GM20000 (cell line): ENCODE measurements around the gene GNG8.

Experiments used
- DNase-seq: peaks from one replicate; pipeline ENCODE4 v3.0.0; 2012; ENCODE audit warnings: low spot score
- TF ChIP-seq, protein P1 (sequence below): IDR thresholded peaks from 2 replicates; pipeline ENCODE4 v1.5.1; 2012; ENCODE audit warnings: mild to moderate bottlenecking, control low read depth; ENCODE audit errors: extremely low read depth, missing control alignments

Gene GNG8

DNA sequence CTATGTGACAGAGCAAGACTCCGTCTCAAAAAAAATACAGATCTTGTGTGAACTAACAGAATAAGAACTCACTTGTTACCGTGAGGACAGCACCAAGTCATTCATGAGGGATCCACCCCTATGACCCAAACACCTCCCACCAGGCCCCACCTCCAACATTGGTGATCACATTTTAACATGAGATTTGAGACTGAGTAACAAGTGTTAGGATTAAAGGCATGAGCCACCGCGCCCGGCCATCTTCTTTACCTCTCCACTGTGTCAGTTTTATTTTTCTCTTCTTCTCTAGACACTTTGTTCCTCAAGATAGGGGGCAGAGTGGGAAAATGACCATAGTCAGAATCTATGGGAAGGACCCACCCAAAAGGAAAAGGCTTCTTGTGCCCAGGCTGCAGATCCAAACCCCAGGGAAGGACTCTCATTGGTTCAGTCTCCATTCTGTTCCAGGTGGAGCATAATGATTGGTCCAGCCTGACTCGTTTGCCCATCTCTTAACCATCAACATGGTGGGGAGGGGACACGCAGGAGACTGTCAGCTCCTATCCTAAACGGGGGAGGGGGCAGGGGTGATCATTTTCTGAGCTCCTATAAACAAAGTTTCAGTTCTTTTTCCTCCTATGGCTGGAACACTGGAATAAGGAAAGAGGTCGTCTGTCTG, 36.2 kb downstream of the GNG8 start:
- no peak for DNase-seq
- TF ChIP-seq, protein P1, sequence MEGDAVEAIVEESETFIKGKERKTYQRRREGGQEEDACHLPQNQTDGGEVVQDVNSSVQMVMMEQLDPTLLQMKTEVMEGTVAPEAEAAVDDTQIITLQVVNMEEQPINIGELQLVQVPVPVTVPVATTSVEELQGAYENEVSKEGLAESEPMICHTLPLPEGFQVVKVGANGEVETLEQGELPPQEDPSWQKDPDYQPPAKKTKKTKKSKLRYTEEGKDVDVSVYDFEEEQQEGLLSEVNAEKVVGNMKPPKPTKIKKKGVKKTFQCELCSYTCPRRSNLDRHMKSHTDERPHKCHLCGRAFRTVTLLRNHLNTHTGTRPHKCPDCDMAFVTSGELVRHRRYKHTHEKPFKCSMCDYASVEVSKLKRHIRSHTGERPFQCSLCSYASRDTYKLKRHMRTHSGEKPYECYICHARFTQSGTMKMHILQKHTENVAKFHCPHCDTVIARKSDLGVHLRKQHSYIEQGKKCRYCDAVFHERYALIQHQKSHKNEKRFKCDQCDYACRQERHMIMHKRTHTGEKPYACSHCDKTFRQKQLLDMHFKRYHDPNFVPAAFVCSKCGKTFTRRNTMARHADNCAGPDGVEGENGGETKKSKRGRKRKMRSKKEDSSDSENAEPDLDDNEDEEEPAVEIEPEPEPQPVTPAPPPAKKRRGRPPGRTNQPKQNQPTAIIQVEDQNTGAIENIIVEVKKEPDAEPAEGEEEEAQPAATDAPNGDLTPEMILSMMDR, result no peak

DNA sequence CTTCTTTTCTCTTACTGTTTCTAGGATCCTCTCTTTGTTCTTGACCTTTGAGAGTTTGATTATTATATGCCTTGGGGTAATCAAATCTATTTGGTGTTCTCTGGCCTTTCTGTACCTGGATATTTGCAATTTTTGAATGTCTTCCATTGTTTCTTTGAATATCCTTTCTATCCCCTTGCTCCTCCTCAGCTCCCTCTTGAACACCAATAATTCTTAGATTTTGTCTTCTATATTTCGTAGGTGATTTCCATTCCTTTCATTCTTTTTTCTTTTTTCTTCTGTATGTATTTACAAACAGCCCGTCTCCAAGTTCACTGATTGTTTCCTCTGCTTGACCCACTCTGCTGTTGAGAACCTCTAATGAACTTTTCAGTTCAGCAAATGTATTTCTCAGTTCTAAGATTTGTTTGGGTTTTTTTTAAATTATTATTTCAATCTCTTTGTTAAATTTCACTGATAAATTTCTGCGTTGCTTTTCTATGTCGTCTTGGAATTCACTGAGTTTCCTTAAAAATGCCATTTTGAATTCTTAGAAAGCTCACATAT, 37.6 kb downstream of the GNG8 start:
- no peak for DNase-seq
- TF ChIP-seq, protein P1, result no peak

DNA sequence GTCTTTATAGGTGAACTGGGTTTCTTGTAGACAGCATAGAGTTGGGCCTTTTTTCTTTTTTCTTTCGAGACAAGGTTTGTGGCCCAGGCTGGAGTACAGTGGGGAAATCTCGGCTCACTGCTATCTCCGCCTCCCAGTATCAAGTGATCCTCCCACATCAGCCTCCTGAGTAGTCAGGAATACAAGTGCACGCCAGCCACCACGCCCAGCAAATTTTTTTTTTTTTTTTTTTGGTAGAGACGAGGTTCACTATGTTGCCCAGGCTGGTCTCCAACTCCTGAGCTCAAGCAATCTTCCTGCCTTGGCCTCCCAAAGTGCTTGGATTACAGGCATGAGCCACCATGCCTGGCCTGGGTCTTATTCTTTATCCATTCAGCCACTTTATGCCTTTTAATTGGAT, 40.0 kb downstream of the GNG8 start:
- TF ChIP-seq, protein P1, result no peak
- DNase-seq, result no peak

DNA sequence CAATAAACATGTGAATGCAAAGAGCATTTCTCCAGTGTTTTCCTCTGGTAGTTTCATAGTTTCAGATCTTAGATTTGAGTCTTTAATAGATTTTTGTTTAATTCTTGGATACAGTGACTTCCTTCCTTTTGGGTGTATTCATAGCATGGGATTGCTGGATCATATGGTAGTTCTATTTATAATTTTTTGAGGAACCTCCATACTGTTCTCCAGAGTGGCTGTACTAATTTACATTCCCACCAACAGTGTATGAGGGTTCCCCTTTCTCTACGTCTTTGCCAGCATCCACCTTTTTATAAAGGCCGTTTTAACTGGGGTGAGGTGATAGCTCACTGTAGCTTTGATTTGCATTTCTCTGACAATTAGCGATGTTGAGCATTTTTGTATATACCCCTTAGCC, 44.1 kb downstream of the GNG8 start:
- DNase-seq, result no peak
- TF ChIP-seq, protein P1, result no peak

DNA sequence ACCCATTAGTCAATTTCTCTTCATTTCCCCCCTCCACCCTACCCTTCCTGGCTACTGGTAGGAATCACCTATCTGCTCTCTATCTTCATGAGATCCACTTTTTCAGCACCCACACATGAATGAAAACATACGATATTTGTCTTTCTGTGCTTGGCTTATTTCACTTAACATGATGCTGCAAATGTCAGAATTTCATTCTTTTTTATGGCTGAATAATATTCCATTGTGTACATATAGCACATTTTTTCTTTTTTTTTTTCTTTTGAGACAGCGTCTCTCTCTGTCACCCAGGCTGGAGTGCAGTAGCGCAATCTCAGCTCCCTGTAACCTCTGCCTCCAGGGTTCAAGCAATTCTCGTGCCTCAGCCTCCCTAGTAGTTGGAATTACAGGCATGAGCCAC, 44.7 kb downstream of the GNG8 start:
- TF ChIP-seq, protein P1, result no peak
- DNase-seq, result no peak

DNA sequence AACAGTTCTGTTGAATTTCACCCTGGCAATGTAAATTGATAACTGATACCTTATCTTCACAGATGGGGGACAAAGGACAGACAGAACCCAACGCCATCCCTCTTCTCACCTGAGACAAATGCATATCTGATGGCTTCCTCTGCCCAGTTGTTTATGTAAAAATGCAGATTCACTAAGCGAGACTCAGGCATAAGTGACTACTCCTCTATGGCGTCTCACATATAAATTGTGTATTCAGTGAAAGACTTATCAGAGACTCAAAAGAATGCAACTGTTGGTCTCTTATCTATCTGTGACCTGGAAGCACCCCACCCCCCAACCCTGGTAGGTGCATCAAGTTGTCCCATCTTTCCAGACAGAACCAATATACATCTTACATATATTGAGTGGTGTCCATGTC, 48.1 kb downstream of the GNG8 start:
- no peak for DNase-seq

DNA sequence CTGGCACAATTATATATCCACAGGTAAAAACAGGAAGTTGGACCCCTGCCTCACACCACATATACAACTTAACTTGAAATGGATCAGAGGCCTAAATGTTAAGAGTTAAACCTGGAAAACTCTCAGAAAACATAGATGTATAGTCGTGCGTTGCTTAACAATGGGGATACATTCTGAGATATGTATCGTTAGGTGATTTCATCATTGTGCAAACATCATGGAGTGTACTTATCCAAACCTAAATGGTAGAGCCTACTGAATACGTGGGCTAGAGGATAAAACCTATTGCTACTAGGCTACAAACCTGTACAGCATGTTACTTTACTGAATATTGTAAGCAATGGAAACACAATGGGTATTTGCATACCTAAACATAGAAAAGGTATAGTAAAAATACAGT, 49.7 kb downstream of the GNG8 start:
- DNase-seq, result no peak
- TF ChIP-seq, protein P1, result no peak

More for the DNA sequence above, 48.1 kb downstream of the GNG8 start:
- TF ChIP-seq, protein P1, result no peak
